GM12878 (cell line): Measurements from ENCODE around the gene FFAR2. TPM values are rescaled to one million over a fixed set of nuclear protein-coding genes. Genes with fewer than 3 reads are reported as not detected.
A peak's percentile ranks its signal among the peaks of the same experiment; 100 is the strongest.
"Not testable (repeated sequence)": the region's sequence is repeated elsewhere in the genome, so short reads cannot be mapped to it uniquely, and the experiment has no call there.

ENCODE experiments used
- ATAC-seq: fragments of 200-7000 bp; cut with Tn5 transposase; 3 replicates; pipeline ENCODE4 v1.9.1; 2020; ENCODE audit warnings: mild to moderate bottlenecking, moderate library complexity
- BruUV-seq: library from RNA; stranded (reverse); fragments of 400-500 nt; replicated peaks from 2 replicates; lab custom pipeline; 2021; lab: Mats Ljungman, UMichigan
- CTCF ChIA-PET: fragments of 300-600 bp; sonication (Branson Sonifier 250); formaldehyde crosslinking; extraction: SDS; loops from one replicate; lab custom pipeline; 2021; ENCODE audit warnings: inconsistent platforms; lab: Yijun Ruan, JAX
- POLR2A ChIA-PET: fragments of 350-600 bp; formaldehyde crosslinking; extraction: SDS; loops from one replicate; lab custom pipeline; 2021; ENCODE audit warnings: inconsistent platforms; lab: Charles Lee
- RAD21 ChIA-PET: fragments of 300-600 bp; sonication (Branson Sonifier 250); formaldehyde crosslinking; loops from one replicate; lab custom pipeline; 2023; ENCODE audit warnings: antibody characterized with exemption; ENCODE audit not compliant: unreplicated experiment; lab: Charles Lee
- SMC1A ChIA-PET: fragments of 300-600 bp; sonication (Branson Sonifier 250); formaldehyde crosslinking; loops from one replicate; lab custom pipeline; 2023; ENCODE audit not compliant: unreplicated experiment, uncharacterized antibody; lab: Charles Lee
- DNase-seq: peaks from one replicate; pipeline ENCODE4 v3.0.0-alpha.2; 2011; ENCODE audit warnings: low read depth, low spot score
- FAIRE-seq: peaks from 3 replicates; lab custom pipeline; 2011; peaks lifted over from hg19 to GRCh38; lab: Jason Lieb, UNC
- H2AFZ ChIP-seq: 2 replicates; pipeline ENCODE4 v1.6.0; 2011; ENCODE audit warnings: low read depth, low read length, control low read depth; ENCODE audit not compliant: control insufficient read depth
- H3K27ac ChIP-seq: 2 replicates; pipeline ENCODE4 v1.5.1; 2011; ENCODE audit warnings: control low read depth; ENCODE audit not compliant: control insufficient read depth, insufficient read depth
- H3K27me3 ChIP-seq, 2 experiments: replicated peaks in 1 of 2; 2 replicates each; pipeline versions ENCODE4 v1.6.0 to v1.6.1; 2011; ENCODE audit warnings: low read length in 1 of 2; ENCODE audit not compliant: control insufficient read depth in 2 of 2, insufficient read depth in 2 of 2
- H3K36me3 ChIP-seq, 2 experiments: 2 replicates each; pipeline ENCODE4 v1.5.1; 2011; ENCODE audit warnings: low read length in 1 of 2; ENCODE audit not compliant: control insufficient read depth in 2 of 2, insufficient read depth in 2 of 2
- H3K4me1 ChIP-seq: 2 replicates; pipeline ENCODE4 v1.6.1; 2011; ENCODE audit warnings: mild to moderate bottlenecking, low read length, moderate library complexity, mixed read lengths; ENCODE audit not compliant: control insufficient read depth, insufficient read depth
- H3K4me2 ChIP-seq: 2 replicates; pipeline ENCODE4 v1.6.0; 2011; ENCODE audit warnings: control low read depth; ENCODE audit not compliant: control insufficient read depth, insufficient read depth
- H3K4me3 ChIP-seq: fragments of 200-600 bp; sonication (generic); 2 replicates; pipeline ENCODE4 v1.5.1; 2016
- H3K79me2 ChIP-seq: 2 replicates; pipeline ENCODE4 v1.6.0; 2011; ENCODE audit warnings: low read length; ENCODE audit not compliant: control insufficient read depth, insufficient read depth
- H3K9ac ChIP-seq: 2 replicates; pipeline ENCODE4 v1.8.0; 2011; ENCODE audit warnings: low read length, control low read depth, mixed read lengths; ENCODE audit not compliant: control insufficient read depth, insufficient read depth
- H3K9me3 ChIP-seq: replicated peaks from 3 replicates; pipeline ENCODE4 v1.5.1; 2011; ENCODE audit warnings: mild to moderate bottlenecking, low read length; ENCODE audit not compliant: control insufficient read depth, insufficient read depth
- H4K20me1 ChIP-seq: 2 replicates; pipeline ENCODE4 v1.6.0; 2011; ENCODE audit not compliant: control insufficient read depth, insufficient read depth
- BHLHE40 ChIP-seq, 2 experiments: fragments of 450-650 bp in 1 of 2; IDR thresholded peaks; 2 replicates each; pipeline ENCODE4 v1.6.1; 2011 to 2017; ENCODE audit warnings: low read depth in 2 of 2, borderline replicate concordance in 1 of 2, improper control_type of control experiment in 1 of 2, low read length in 1 of 2, mild to moderate bottlenecking in 1 of 2
- CBX3 ChIP-seq: fragments of 200-600 bp; sonication (generic); IDR thresholded peaks from 2 replicates; pipeline ENCODE4 v1.6.1; 2016; ENCODE audit warnings: low read depth, borderline replicate concordance
- EZH2 ChIP-seq: IDR thresholded peaks from 2 replicates; pipeline ENCODE4 v1.6.1; 2012; ENCODE audit warnings: low read depth, mild to moderate bottlenecking, control low read depth, inconsistent platforms, low read length, borderline replicate concordance; ENCODE audit not compliant: control insufficient read depth
- FOS ChIP-seq: IDR thresholded peaks from 3 replicates; pipeline ENCODE4 v1.6.1; 2011; ENCODE audit warnings: borderline replicate concordance; ENCODE audit not compliant: insufficient read length; ENCODE audit errors: extremely low read depth
- HCFC1 ChIP-seq: fragments of 150-350 bp; IDR thresholded peaks from 2 replicates; pipeline ENCODE4 v1.6.1; 2014; ENCODE audit warnings: low read length
- JUND ChIP-seq: IDR thresholded peaks from 2 replicates; pipeline ENCODE4 v1.6.1; 2012; ENCODE audit warnings: low read depth, mild to moderate bottlenecking, low read length, improper control_type of control experiment, moderate library complexity
- MAX ChIP-seq: IDR thresholded peaks from 2 replicates; pipeline ENCODE4 v1.6.1; 2012; ENCODE audit warnings: low read depth, low read length, improper control_type of control experiment
- PAX5 ChIP-seq: IDR thresholded peaks from 2 replicates; pipeline ENCODE4 v1.6.1; 2011; ENCODE audit warnings: low read depth, low read length, borderline replicate concordance
- RUNX3 ChIP-seq: IDR thresholded peaks from 2 replicates; pipeline ENCODE4 v1.6.1; 2012; ENCODE audit warnings: low read length, inconsistent platforms
- ZNF24 ChIP-seq: fragments of 450-650 bp; IDR thresholded peaks from 2 replicates; pipeline ENCODE4 v1.6.1; 2017; ENCODE audit warnings: antibody characterized with exemption, mild to moderate bottlenecking
- ZNF687 ChIP-seq: fragments of 450-650 bp; IDR thresholded peaks from 2 replicates; pipeline ENCODE4 v1.6.1; 2017; ENCODE audit warnings: mild to moderate bottlenecking, moderate library complexity
- WGBS: methylation state at CpG from one replicate; pipeline ENCODE4 v1.1.6; 2016; ENCODE audit warnings: low lambda C conversion rate; ENCODE audit not compliant: insufficient replicate concordance, insufficient coverage; ENCODE audit errors: missing lambda C conversion rate; 5-methylcytosine and 5-hydroxymethylcytosine counted together
- in situ Hi-C: fragments of 300-500 bp; cut with MboI; formaldehyde crosslinking; loops from 9 replicates; pipeline ENCODE4 v1.14.3; 2018; ENCODE audit warnings: mixed read lengths
- intact Hi-C: fragments of 100-400 bp; cut with micrococcal nuclease; formaldehyde crosslinking; loops from one replicate; pipeline ENCODE4 v1.14.2; 2022; ENCODE audit not compliant: unreplicated experiment
- polyA plus RNA-seq, 11 experiments: library from polyadenylated mRNA; depleted of rRNA in 4 of 11; unstranded in 6 of 11; stranded (reverse) in 5 of 11; fragments of >200 nt; fragmentation: Nextera tagmentation in 4 of 11; fragmentation: Illumina TruSeq in 1 of 11; extraction: Ambion mirVana in 4 of 11; extraction: Trizol in 1 of 11; gene quantifications; 1 replicate in 1 of 11; 2 replicates in 10 of 11; pipeline versions ENCODE4 v1.2.1 to v1.2.3, GENCODE V29; 2011 to 2016; ENCODE audit warnings: inconsistent platforms in 2 of 11, missing spikeins in 2 of 11, low read depth in 1 of 11
- total RNA-seq, 4 experiments: library from RNA; depleted of rRNA in 3 of 4; stranded (reverse); fragments of >200 nt in 3 of 4; fragmentation: Illumina TruSeq in 1 of 4; extraction: Trizol in 1 of 4; gene quantifications; 2 replicates each; pipeline versions ENCODE4 v1.2.1 to v1.2.3, GENCODE V29; 2013 to 2021

The FFAR2 gene
- total and polyA plus RNA-seq, 10 of the 15 experiments (the other 5 are each of a cell fraction or from before 2014, with no cell fraction given) = 0.05 to 4.0 (median 2.1) TPM

GRCh38 chr19:35460608-35461007, 12.6 kb downstream of the FFAR2 start (continued):
- TF ChIP-seq MAX (no peak), BHLHE40 (IDR thresholded peaks at IDR 0.05; ENCODE audit: borderline replicate concordance in 1 of 2, low read depth in 2 of 2, low read length in 1 of 2) (peak; percentile 40 to 41; a peak in 2 of 4 replicates), FOS (no peak), EZH2 (no peak), CBX3 (no peak), HCFC1 (no peak), PAX5 (peak; percentile 15; the same call in 1 of the 2 replicates)

GRCh38 chr19:35461060-35461459, 13.0 kb downstream of the FFAR2 start:
- BruUV-seq = no TSS peak
- Histone ChIP-seq H3K27me3 (no peaks in the 10 kb centered on the region), H2AFZ (no peak overlapping the region), H3K27ac (peak overlapping the region; percentile 56), H3K4me1 (peaks cover 70% of the 10 kb centered on the region), H3K36me3 (no peaks in the 10 kb centered on the region), H3K4me2 (peak overlapping the region; percentile 50), H3K79me2 (no peaks in the 10 kb centered on the region), H3K9me3 (no peaks in the 10 kb centered on the region), H3K9ac (no peak overlapping the region), H4K20me1 (no peaks in the 10 kb centered on the region), H3K4me3 (no peak overlapping the region; the same call in 1 of the 2 replicates)
- intact Hi-C loops = no loop called here
- ATAC-seq (no peak), DNase-seq (no peak), FAIRE-seq (no peak)
- ChIA-PET CTCF (interaction anchor here (0.7 to 8.5 kb wide), 10 partner anchors 8 to 242 kb away, joined by 3 to 86 read pairs (median 14); no protein-coding TSS in a partner anchor), POLR2A (interaction anchor here (0.6 to 4.4 kb wide), 8 partner anchors 9 to 165 kb away, joined by 3 to 37 read pairs (median 12); partner anchors contain the start of genes FFAR1 and FFAR2), SMC1A (interaction anchor here (0.6 to 17.4 kb wide), 16 partner anchors 8 to 220 kb away, joined by 3 to 237 read pairs (median 14); partner anchors contain the start of genes CD22, FFAR1, FFAR2 and FFAR3), RAD21 (interaction anchor here (0.7 to 8.3 kb wide), 9 partner anchors 11 to 257 kb away, joined by 3 to 110 read pairs (median 37); partner anchors contain the start of genes FFAR2 and FFAR3)
- 92% methylated on average over 9 of the region's 9 CpGs for WGBS
- TF ChIP-seq JUND (no peak), RUNX3 (no peak), ZNF687 (0 out of 2 replicates have a peak, but pooled peaks have one; percentile 21), ZNF24 (0 out of 2 replicates have a peak, but pooled peaks have one; percentile 10)
- in situ Hi-C loops = no loop called here

- DNase-seq, H3K4me3 ChIP-seq, H3K9me3 ChIP-seq, H3K27me3 ChIP-seq, BruUV-seq, FAIRE-seq, H4K20me1 ChIP-seq, H2AFZ ChIP-seq, ATAC-seq, H3K36me3 ChIP-seq, H3K9ac ChIP-seq, in situ Hi-C loops, H3K79me2 ChIP-seq: not testable (repeated sequence)
- Histone ChIP-seq H3K4me2 (peak overlapping the region; percentile 39; the same call in 1 of the 2 replicates), H3K27ac (peak overlapping the region; percentile 73), H3K4me1 (peaks cover 62% of the 10 kb centered on the region)
- ChIA-PET RAD21 (interaction anchor here (0.7 to 8.3 kb wide), 17 partner anchors 7 to 142 kb away, joined by 3 to 110 read pairs (median 13); partner anchors contain the start of genes FFAR1, FFAR2 and FFAR3), POLR2A (interaction anchor here (0.7 to 4.4 kb wide), 9 partner anchors 10 to 166 kb away, joined by 3 to 37 read pairs (median 16); partner anchors contain the start of genes FFAR1 and FFAR2), CTCF (interaction anchor here (0.8 to 8.5 kb wide), 17 partner anchors 7 to 149 kb away, joined by 3 to 86 read pairs (median 6); partner anchors contain the start of genes FFAR1 and FFAR3), SMC1A (interaction anchor here (0.6 to 17.4 kb wide), 21 partner anchors 11 to 221 kb away, joined by 3 to 237 read pairs (median 11); partner anchors contain the start of genes CD22, FFAR1, FFAR2 and FFAR3)
- intact Hi-C loops = loop anchor here (1.0 kb wide), 1 partner anchor 10 kb away; no protein-coding TSS in a partner anchor
Observed at GRCh38 chr19:35461788-35462187, 13.7 kb downstream of the FFAR2 start.
